Measurements from ENCODE around the gene CD70.

DNA sequence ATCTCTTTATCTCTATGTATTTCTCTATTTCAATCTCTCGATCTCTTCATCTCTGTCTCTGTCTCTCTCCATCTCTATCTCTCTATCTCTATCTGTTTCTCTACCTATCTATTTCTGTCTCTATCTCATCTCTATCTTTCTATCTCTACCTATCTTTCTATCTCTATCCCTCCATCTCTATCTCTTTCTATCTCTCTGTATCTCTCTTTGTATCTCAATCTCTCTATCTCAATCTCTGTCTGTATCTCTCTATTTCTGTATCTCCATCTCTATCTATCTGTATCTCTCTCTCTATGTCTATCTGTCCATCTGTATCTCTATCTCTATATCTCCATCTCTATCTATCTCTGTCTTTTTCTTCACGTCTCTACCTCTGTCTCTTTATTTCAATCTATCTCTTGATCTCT is 34.9 kb downstream of the CD70 start:
- TF ChIP-seq CTCF (IDR thresholded peaks at IDR 0.05; ENCODE audit: extremely low read depth in 1 of 2, insufficient read depth in 1 of 2, low read depth in 1 of 2, low read length in 2 of 2) (no peak), POLR2A (IDR thresholded peaks at IDR 0.05; ENCODE audit: low read depth, low read length) (no peak)
